Measurements from ENCODE around the gene CANT1. TPM values are rescaled to one million over a fixed set of nuclear protein-coding genes. Genes with fewer than 3 reads are reported as not detected.
"Not testable (repeated sequence)": the region's sequence is repeated elsewhere in the genome, so short reads cannot be mapped to it uniquely, and the experiment has no call there.

Gene CANT1
- total and polyA plus RNA-seq, 2 donors from 2014 or later = 23.0 to 56.6 TPM

GRCh38 chr17:79033046-79033616 is 23.6 kb upstream of the CANT1 start:
- FAIRE-seq (no peak), DNase-seq (no peak)
- intact Hi-C loops (cut with DNase I) = no loop called here

GRCh38 chr17:79031996-79032875 is 22.7 kb upstream of the CANT1 start:
- Histone ChIP-seq H3K9ac (ENCODE audit: low read length in 3 of 3) (no peak overlapping the region), H3K9me3 (ENCODE audit: control insufficient read depth in 2 of 3, insufficient read depth in 1 of 3, low read length in 3 of 3) (no peaks in the 10 kb centered on the region), H3K4me1 (ENCODE audit: control insufficient read depth in 2 of 3, insufficient read depth in 2 of 3, low read depth in 1 of 3, low read length in 3 of 3) (peaks cover 0 to 16% (median 6%) of the 10 kb centered on the region in 3 donors), H3K27ac (ENCODE audit: low read depth in 2 of 2, low read length in 2 of 2) (no peak overlapping the region), H3K27me3 (ENCODE audit: control insufficient read depth, insufficient read depth, low read length) (no peaks in the 10 kb centered on the region), H3K4me3 (ENCODE audit: low read length in 3 of 3) (no peak overlapping the region), H3K36me3 (ENCODE audit: control insufficient read depth in 2 of 3, insufficient read depth in 3 of 3, low read length in 3 of 3) (no peaks in the 10 kb centered on the region)
- DNase-seq (no peak), FAIRE-seq (no peak)
- intact Hi-C loops (cut with DNase I) = no loop called here
- TF ChIP-seq CTCF (IDR thresholded peaks at IDR 0.05; ENCODE audit: borderline replicate concordance, extremely low read depth, insufficient read depth) = no peak

More at GRCh38 chr17:79033046-79033616, 23.6 kb upstream of the CANT1 start:
- H3K4me3 ChIP-seq (ENCODE audit: low read length in 3 of 3) = no peak overlapping the region
- H3K9ac ChIP-seq (ENCODE audit: low read length in 3 of 3) = no peak overlapping the region
- TF ChIP-seq CTCF (IDR thresholded peaks at IDR 0.05; ENCODE audit: borderline replicate concordance, extremely low read depth, insufficient read depth) = no peak
- peaks cover 0 to 7% (median 0%) of the 10 kb centered on the region in 3 donors for H3K4me1 ChIP-seq (ENCODE audit: control insufficient read depth in 2 of 3, insufficient read depth in 2 of 3, low read depth in 1 of 3, low read length in 3 of 3)
- H3K9me3 ChIP-seq (ENCODE audit: control insufficient read depth in 2 of 3, insufficient read depth in 1 of 3, low read length in 3 of 3) = no peaks in the 10 kb centered on the region
- no peak overlapping the region for H3K27ac ChIP-seq (ENCODE audit: low read depth in 2 of 2, low read length in 2 of 2)
- H3K27me3 ChIP-seq (ENCODE audit: control insufficient read depth, insufficient read depth, low read length) = no peaks in the 10 kb centered on the region
- no peaks in the 10 kb centered on the region for H3K36me3 ChIP-seq (ENCODE audit: control insufficient read depth in 2 of 3, insufficient read depth in 3 of 3, low read length in 3 of 3)

DNA sequence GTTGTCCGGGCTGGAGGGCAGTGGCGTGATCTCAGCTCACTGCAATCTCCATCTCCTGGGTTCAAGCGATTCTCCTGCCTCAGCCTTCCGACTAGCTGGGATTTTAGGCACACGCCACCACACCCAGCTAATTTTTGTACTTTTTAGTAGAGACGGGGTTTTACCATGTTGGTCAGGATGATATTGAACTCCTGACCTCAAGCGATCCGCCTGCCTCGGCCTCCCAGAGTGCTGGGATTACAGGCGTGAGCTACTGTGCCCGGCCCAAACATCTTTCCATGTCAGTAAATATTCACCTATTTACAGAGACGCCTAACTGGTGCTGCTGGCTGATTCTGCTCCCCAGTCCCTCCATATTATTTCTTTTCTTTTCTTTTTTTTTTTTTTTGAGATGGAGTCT is 21.1 kb upstream of the CANT1 start:
- intact Hi-C loops (cut with DNase I); DNase-seq: not testable (repeated sequence)

GRCh38 chr17:79029327-79030009 is 19.9 kb upstream of the CANT1 start:
- no peak for FAIRE-seq
- DNase-seq = no peak
- H3K27me3 ChIP-seq (ENCODE audit: control insufficient read depth, insufficient read depth, low read length) = peaks cover 2% of the 10 kb centered on the region
- no peaks in the 10 kb centered on the region for H3K9me3 ChIP-seq (ENCODE audit: control insufficient read depth in 2 of 3, insufficient read depth in 1 of 3, low read length in 3 of 3)
- no peak overlapping the region for H3K4me3 ChIP-seq (ENCODE audit: low read length in 3 of 3)
- no peak overlapping the region for H3K27ac ChIP-seq (ENCODE audit: low read depth in 2 of 2, low read length in 2 of 2)
- intact Hi-C loops (cut with DNase I) = no loop called here
- H3K36me3 ChIP-seq (ENCODE audit: control insufficient read depth in 2 of 3, insufficient read depth in 3 of 3, low read length in 3 of 3) = no peaks in the 10 kb centered on the region
- no peak overlapping the region for H3K9ac ChIP-seq (ENCODE audit: low read length in 3 of 3)
- H3K4me1 ChIP-seq (ENCODE audit: control insufficient read depth in 2 of 3, insufficient read depth in 2 of 3, low read depth in 1 of 3, low read length in 3 of 3) = peaks cover 0 to 32% (median 6%) of the 10 kb centered on the region in 3 donors
- no peak for TF ChIP-seq CTCF (IDR thresholded peaks at IDR 0.05; ENCODE audit: borderline replicate concordance, extremely low read depth, insufficient read depth)

More for the DNA sequence above, 21.1 kb upstream of the CANT1 start:
- H3K27ac ChIP-seq (ENCODE audit: low read depth in 2 of 2, low read length in 2 of 2); H3K9ac ChIP-seq (ENCODE audit: low read length in 3 of 3); H3K36me3 ChIP-seq (ENCODE audit: control insufficient read depth in 2 of 3, insufficient read depth in 3 of 3, low read length in 3 of 3); H3K4me3 ChIP-seq (ENCODE audit: low read length in 3 of 3); FAIRE-seq; H3K27me3 ChIP-seq (ENCODE audit: control insufficient read depth, insufficient read depth, low read length); H3K9me3 ChIP-seq (ENCODE audit: control insufficient read depth in 2 of 3, insufficient read depth in 1 of 3, low read length in 3 of 3): not testable (repeated sequence)
- H3K4me1 ChIP-seq (ENCODE audit: control insufficient read depth in 2 of 3, insufficient read depth in 2 of 3, low read depth in 1 of 3, low read length in 3 of 3) = peaks cover 0 to 24% (median 6%) of the 10 kb centered on the region in 3 donors
